IMR-90 (cell line): Measurements from ENCODE around the gene DBN1.

Source experiments
- BHLHE40 ChIP-seq: fragments of 150-350 bp; IDR thresholded peaks from 2 replicates; pipeline ENCODE4 v1.6.1; 2016; ENCODE audit warnings: mild to moderate bottlenecking, low read depth, low read length
- CEBPB ChIP-seq: IDR thresholded peaks from 2 replicates; pipeline ENCODE4 v1.6.1; 2012; ENCODE audit warnings: low read depth, low read length, improper control_type of control experiment
- CTCF ChIP-seq: conservative IDR thresholded peaks from 2 replicates; pipeline ENCODE4 v1.5.1; 2012; ENCODE audit warnings: mild to moderate bottlenecking, low read depth, low read length, improper control_type of control experiment
- FOS ChIP-seq: fragments of 150-350 bp; IDR thresholded peaks from 2 replicates; pipeline ENCODE4 v1.6.1; 2016; ENCODE audit warnings: low read depth, low read length
- MAFK ChIP-seq: IDR thresholded peaks from 2 replicates; pipeline ENCODE4 v1.6.1; 2012; ENCODE audit warnings: low read depth, low read length, improper control_type of control experiment
- MAZ ChIP-seq: IDR thresholded peaks from 2 replicates; pipeline ENCODE4 v1.6.1; 2012; ENCODE audit warnings: low read depth, mild to moderate bottlenecking, low read length, improper control_type of control experiment, moderate library complexity, borderline replicate concordance
- MXI1 ChIP-seq: IDR thresholded peaks from 2 replicates; pipeline ENCODE4 v1.6.1; 2012; ENCODE audit warnings: low read depth, mild to moderate bottlenecking, low read length, moderate library complexity, borderline replicate concordance
- POLR2A ChIP-seq: IDR thresholded peaks from 2 replicates; pipeline ENCODE4 v1.6.1; 2012; ENCODE audit warnings: mild to moderate bottlenecking, low read depth, low read length
- RAD21 ChIP-seq: IDR thresholded peaks from 2 replicates; pipeline ENCODE4 v1.6.1; 2012; ENCODE audit warnings: low read length, improper control_type of control experiment
- RFX5 ChIP-seq: IDR thresholded peaks from 2 replicates; pipeline ENCODE4 v1.8.0; 2012; ENCODE audit warnings: low read depth, mild to moderate bottlenecking, low read length, moderate library complexity
- TF ChIP-seq, protein P1 (sequence below): fragments of 150-350 bp; IDR thresholded peaks from 2 replicates; pipeline ENCODE4 v1.6.1; 2016; ENCODE audit warnings: low read depth, mild to moderate bottlenecking, low read length, moderate library complexity, borderline replicate concordance
- TF ChIP-seq, protein P2 (sequence below): fragments of 150-350 bp; IDR thresholded peaks from 2 replicates; pipeline ENCODE4 v1.6.1; 2017; ENCODE audit warnings: mild to moderate bottlenecking, antibody characterized with exemption, low read length, low read depth

- TF ChIP-seq CTCF (no peak), POLR2A (no peak), MAZ (no peak), RFX5 (no peak), FOS (no peak), RAD21 (no peak), CEBPB (no peak), BHLHE40 (no peak), MAFK (no peak), MXI1 (no peak)
- TF ChIP-seq, protein P1, sequence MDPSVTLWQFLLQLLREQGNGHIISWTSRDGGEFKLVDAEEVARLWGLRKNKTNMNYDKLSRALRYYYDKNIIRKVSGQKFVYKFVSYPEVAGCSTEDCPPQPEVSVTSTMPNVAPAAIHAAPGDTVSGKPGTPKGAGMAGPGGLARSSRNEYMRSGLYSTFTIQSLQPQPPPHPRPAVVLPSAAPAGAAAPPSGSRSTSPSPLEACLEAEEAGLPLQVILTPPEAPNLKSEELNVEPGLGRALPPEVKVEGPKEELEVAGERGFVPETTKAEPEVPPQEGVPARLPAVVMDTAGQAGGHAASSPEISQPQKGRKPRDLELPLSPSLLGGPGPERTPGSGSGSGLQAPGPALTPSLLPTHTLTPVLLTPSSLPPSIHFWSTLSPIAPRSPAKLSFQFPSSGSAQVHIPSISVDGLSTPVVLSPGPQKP, result no peak
- TF ChIP-seq, protein P2, sequence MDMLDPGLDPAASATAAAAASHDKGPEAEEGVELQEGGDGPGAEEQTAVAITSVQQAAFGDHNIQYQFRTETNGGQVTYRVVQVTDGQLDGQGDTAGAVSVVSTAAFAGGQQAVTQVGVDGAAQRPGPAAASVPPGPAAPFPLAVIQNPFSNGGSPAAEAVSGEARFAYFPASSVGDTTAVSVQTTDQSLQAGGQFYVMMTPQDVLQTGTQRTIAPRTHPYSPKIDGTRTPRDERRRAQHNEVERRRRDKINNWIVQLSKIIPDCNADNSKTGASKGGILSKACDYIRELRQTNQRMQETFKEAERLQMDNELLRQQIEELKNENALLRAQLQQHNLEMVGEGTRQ, result no peak
These were observed 40.4 kb downstream of the DBN1 start for GRCh38 chr5:177432839-177433657.
